Neuron (in vitro differentiated cells): ENCODE measurements around the gene POLE.
A peak's percentile ranks its signal among the peaks of the same experiment; 100 is the strongest.
"Not testable (repeated sequence)": the region's sequence is repeated elsewhere in the genome, so short reads cannot be mapped to it uniquely, and the experiment has no call there.

Experiments used
- H2AFZ ChIP-seq: one replicate; pipeline ENCODE4 v1.6.1; 2013; ENCODE audit warnings: low read depth, mild to moderate bottlenecking, inconsistent platforms, low read length, moderate library complexity
- H3K27me3 ChIP-seq: one replicate; pipeline ENCODE4 v1.6.1; 2013; ENCODE audit warnings: low read length; ENCODE audit not compliant: insufficient read depth
- H3K36me3 ChIP-seq: one replicate; pipeline ENCODE4 v1.6.1; 2013; ENCODE audit warnings: low read length; ENCODE audit not compliant: insufficient read depth
- H3K4me1 ChIP-seq: one replicate; pipeline ENCODE4 v1.6.1; 2013; ENCODE audit warnings: low read length; ENCODE audit not compliant: insufficient read depth
- H3K4me3 ChIP-seq: 2 replicates; pipeline ENCODE4 v1.5.1; 2013; ENCODE audit warnings: mild to moderate bottlenecking, low read length, moderate library complexity
- H3K9me3 ChIP-seq: one replicate; pipeline ENCODE4 v1.6.1; 2013; ENCODE audit warnings: low read length

The POLE gene

GRCh38 chr12:132711080-132711843 is 24.1 kb upstream of the POLE start:
- H2AFZ ChIP-seq = peak overlapping the region; percentile 67
- H3K4me3 ChIP-seq = peak overlapping the region; percentile 71
- no peaks in the 10 kb centered on the region for H3K9me3 ChIP-seq
- H3K4me1 ChIP-seq = no peaks in the 10 kb centered on the region
- no peaks in the 10 kb centered on the region for H3K27me3 ChIP-seq
- peaks cover 13% of the 10 kb centered on the region for H3K36me3 ChIP-seq

DNA sequence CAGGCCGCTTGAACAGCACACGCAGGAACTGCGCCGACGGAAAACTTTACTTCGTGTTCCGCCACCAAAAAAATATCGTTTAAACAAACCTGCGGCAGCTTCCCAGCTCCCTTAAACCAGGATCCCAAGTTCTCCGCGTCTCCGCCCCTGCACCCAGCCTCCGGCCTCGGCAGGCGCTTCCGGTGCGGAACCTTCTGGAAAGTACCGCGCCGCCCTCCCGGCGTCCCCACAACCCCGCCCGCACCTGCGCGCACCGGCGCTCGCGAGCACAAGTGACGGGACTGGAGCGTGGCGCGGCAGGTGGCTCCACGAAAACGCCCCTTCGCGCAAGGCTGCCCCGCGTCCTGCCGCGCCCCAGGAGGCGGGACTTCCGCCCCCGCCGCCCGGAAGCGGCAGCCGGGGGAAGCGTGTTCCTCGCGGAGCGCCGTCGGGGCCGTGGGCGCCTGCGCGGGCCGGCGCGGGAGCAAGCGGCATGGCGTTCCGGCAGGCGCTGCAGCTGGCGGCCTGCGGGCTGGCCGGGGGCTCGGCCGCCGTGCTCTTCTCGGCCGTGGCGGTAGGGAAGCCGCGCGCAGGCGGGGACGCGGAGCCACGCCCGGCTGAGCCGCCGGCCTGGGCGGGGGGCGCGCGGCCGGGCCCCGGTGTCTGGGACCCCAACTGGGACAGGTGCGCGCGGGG is 23.4 kb upstream of the POLE start, which contains the start of gene PGAM5:
TSS of gene PGAM5 (plus strand) at position 438 of the 675 bp plus-strand sequence. CDS start at position 473, 35 bp downstream.
- no peaks in the 10 kb centered on the region for H3K4me1 ChIP-seq
- peak within 1 kb of the TSS; percentile 67 for H2AFZ ChIP-seq
- peaks cover 10% of the 10 kb centered on the region for H3K36me3 ChIP-seq
- H3K4me3 ChIP-seq = peak within 1 kb of the TSS; percentile 71
- H3K9me3 ChIP-seq = no peaks in the 10 kb centered on the region
- no peaks in the 10 kb centered on the region for H3K27me3 ChIP-seq

DNA sequence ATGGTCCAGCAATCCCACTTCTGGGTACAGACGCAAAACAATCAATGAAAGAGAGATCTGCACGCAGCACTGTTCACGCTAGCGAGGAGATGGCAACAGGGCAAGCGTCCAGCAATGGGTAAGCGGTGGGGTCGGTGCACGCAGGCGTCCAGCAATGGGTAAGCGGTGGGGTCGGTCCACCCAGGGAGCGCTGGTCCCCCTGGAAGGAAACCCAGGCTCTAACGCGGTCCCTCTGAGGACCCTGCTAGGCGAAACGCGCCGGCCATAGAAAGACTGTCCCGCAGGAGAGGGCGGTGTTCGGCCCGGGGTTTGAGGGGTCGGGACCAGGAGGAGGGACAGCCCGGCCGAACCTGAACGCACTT is 22.9 kb upstream of the POLE start:
- Histone ChIP-seq H2AFZ (peak overlapping the region; percentile 60), H3K4me1 (no peaks in the 10 kb centered on the region), H3K27me3 (no peaks in the 10 kb centered on the region), H3K36me3 (peaks cover 9% of the 10 kb centered on the region), H3K9me3 (no peaks in the 10 kb centered on the region), H3K4me3 (peak overlapping the region; percentile 71)

DNA sequence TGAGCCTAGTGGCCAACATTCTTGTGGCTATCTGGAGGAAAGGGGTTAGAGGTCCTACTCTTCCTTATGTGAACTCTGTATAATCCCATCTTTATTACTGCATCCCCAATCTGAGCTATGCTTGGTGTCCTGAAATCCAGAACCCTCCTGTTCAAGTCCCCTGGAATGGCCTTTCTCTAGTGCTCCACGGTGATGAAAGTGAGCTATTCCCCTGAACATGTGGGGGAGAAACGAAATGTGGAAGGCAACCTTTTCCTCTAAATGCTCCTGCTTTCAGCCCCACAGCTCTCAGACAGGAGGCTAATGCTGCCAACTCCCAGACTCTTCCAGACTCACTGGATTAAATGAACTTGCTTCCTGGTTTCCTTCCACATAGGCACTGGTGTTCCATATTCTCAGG is 21.0 kb upstream of the POLE start:
- no peaks in the 10 kb centered on the region for H3K9me3 ChIP-seq
- peaks cover 11% of the 10 kb centered on the region for H3K36me3 ChIP-seq
- no peaks in the 10 kb centered on the region for H3K27me3 ChIP-seq
- no peak overlapping the region for H3K4me3 ChIP-seq
- H2AFZ ChIP-seq = no peak overlapping the region
- no peaks in the 10 kb centered on the region for H3K4me1 ChIP-seq

- no peaks in the 10 kb centered on the region for H3K27me3 ChIP-seq
- H3K4me3 ChIP-seq = no peak overlapping the region
- H3K4me1 ChIP-seq = no peaks in the 10 kb centered on the region
- H2AFZ ChIP-seq = no peak overlapping the region
- no peaks in the 10 kb centered on the region for H3K9me3 ChIP-seq
- peaks cover 13% of the 10 kb centered on the region for H3K36me3 ChIP-seq
These were observed 20.1 kb upstream of the POLE start for GRCh38 chr12:132707241-132707640.

- Histone ChIP-seq H3K4me3 (no peak overlapping the region), H3K36me3 (peaks cover 29% of the 10 kb centered on the region), H3K27me3 (no peaks in the 10 kb centered on the region), H3K9me3 (no peaks in the 10 kb centered on the region), H2AFZ (no peak overlapping the region), H3K4me1 (no peaks in the 10 kb centered on the region)
These were observed 16.5 kb upstream of the POLE start for GRCh38 chr12:132703641-132704040.

DNA sequence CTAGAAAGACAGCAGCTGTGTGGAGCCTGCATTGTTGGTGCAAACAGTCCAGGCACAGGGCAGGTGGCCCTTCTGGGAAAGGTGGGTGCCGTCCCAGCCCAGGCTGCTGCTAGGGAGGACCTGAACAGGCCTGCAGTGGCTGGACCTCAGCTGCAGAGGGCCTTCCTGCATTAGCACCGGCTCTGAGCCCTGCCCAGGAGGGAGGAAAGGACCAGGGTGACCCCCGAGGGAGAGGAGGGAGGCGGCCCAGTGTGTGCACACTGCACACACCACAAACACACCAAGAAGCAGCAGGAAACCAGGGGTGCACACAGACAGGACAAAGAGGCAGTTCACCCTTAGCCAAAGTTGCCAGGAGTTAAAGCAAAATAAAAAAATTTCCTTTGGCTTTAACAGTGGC is 15.5 kb upstream of the POLE start:
- peaks cover 38% of the 10 kb centered on the region for H3K36me3 ChIP-seq
- no peak overlapping the region for H3K4me3 ChIP-seq
- H3K27me3 ChIP-seq = no peaks in the 10 kb centered on the region
- H2AFZ ChIP-seq = no peak overlapping the region
- H3K9me3 ChIP-seq = no peaks in the 10 kb centered on the region
- no peaks in the 10 kb centered on the region for H3K4me1 ChIP-seq

DNA sequence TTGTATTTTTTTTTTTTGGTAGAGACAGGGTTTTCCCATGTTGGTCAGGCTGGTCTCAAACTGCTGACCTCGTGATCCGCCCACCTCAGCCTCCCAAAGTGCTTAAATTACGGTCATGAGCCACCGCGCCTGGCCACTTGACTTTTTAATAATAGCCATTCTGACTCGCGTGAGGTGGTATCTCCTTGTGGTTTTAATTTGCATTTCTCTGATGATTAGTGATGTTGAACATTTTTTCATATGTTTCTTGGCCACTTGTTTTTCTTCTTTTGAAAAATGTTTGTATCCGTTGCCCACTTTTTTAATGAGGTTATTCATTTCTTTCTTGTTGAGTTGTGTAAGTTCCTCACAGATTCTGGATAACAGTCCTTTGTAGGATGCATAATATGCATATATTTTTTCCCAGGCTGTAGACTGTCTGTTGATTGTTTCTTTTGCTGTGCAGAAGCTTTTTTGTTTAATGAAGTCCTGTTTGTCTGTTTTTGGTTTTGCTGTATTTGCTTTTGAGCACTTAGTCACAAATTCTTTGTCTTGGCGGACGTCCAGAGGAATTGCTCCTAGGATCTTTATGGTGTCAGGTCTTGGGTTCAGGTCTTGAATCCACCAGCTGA is 13.2 kb upstream of the POLE start:
- Histone ChIP-seq H3K36me3 (peaks cover 52% of the 10 kb centered on the region), H3K4me3 (no peak overlapping the region), H3K4me1 (no peaks in the 10 kb centered on the region), H2AFZ (no peak overlapping the region), H3K27me3 (no peaks in the 10 kb centered on the region), H3K9me3 (no peaks in the 10 kb centered on the region)

DNA sequence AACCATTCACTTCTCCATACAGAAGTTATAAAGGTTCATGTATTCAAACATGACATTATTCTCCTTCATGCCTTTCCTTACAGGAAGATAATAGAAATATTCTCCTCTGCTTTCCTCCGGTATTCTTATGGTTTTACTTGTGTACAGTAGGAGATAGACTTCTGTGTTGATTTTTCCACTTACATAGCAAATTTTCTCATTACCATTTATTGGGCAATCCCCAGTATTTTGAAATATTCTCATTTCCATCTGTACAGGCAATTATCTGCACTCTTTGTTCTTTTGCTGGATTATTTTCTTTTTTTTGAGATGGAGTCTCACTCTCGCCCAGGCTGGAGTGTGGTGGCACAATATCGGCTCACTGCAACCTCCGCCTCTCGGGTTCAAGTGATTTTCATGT is 11.2 kb upstream of the POLE start:
- Histone ChIP-seq H3K27me3 (no peaks in the 10 kb centered on the region), H3K4me1 (no peaks in the 10 kb centered on the region), H3K9me3 (no peaks in the 10 kb centered on the region), H2AFZ (no peak overlapping the region), H3K4me3 (no peak overlapping the region), H3K36me3 (peaks cover 43% of the 10 kb centered on the region)

- no peak overlapping the region for H3K4me3 ChIP-seq
- no peaks in the 10 kb centered on the region for H3K9me3 ChIP-seq
- no peaks in the 10 kb centered on the region for H3K4me1 ChIP-seq
- peaks cover 39% of the 10 kb centered on the region for H3K36me3 ChIP-seq
- no peak overlapping the region for H2AFZ ChIP-seq
- no peaks in the 10 kb centered on the region for H3K27me3 ChIP-seq
These were observed 8.3 kb upstream of the POLE start for GRCh38 chr12:132695431-132695830.

GRCh38 chr12:132694888-132695287 is 7.7 kb upstream of the POLE start:
- H3K36me3 ChIP-seq = peaks cover 44% of the 10 kb centered on the region
- H3K4me1 ChIP-seq, H3K9me3 ChIP-seq, H3K4me3 ChIP-seq, H3K27me3 ChIP-seq, H2AFZ ChIP-seq: not testable (repeated sequence)

DNA sequence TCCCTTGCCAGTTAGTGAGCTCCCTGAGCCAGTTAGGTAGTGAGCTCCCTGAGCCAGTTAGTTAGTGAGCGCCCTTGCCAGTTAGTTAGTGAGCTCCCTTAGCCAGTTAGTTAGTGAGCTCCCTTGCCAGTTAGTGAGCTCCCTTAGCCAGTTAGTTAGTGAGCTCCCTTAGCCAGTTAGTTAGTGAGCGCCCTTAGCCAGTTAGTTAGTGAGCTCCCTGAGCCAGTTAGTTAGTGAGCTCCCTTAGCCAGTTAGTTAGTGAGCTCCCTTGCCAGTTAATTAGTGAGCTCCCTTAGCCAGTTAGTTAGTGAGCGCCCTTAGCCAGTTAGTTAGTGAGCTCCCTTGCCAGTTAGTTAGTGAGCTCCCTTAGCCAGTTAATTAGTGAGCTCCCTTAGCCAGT is 4.9 kb upstream of the POLE start:
- peaks cover 24% of the 10 kb centered on the region for H3K36me3 ChIP-seq
- H2AFZ ChIP-seq, H3K27me3 ChIP-seq, H3K4me1 ChIP-seq, H3K9me3 ChIP-seq, H3K4me3 ChIP-seq: not testable (repeated sequence)

- Histone ChIP-seq H3K9me3 (peaks cover 2% of the 10 kb centered on the region), H3K27me3 (no peaks in the 10 kb centered on the region), H3K4me3 (no peak overlapping the region), H3K4me1 (peaks cover 11% of the 10 kb centered on the region), H2AFZ (no peak overlapping the region), H3K36me3 (peaks cover 15% of the 10 kb centered on the region)
These were observed 3.0 kb upstream of the POLE start for GRCh38 chr12:132690112-132690511.
